ENCODE data around the gene TREM1. TPM values are rescaled to one million over a fixed set of nuclear protein-coding genes. Genes with fewer than 3 reads are reported as not detected.

TREM1 gene
- polyA plus RNA-seq, 1 donor (not counting 4 experiments of a cell fraction or from before 2014, with no cell fraction given): not detected

GRCh38 chr6:41269716-41270115, 16.8 kb downstream of the TREM1 start:
- Histone ChIP-seq H4K20me1 (ENCODE audit: control insufficient read depth, extremely low read depth, insufficient read depth, low read length) (no peaks in the 10 kb centered on the region), H3K79me2 (ENCODE audit: control insufficient read depth, insufficient read depth, low read length) (no peaks in the 10 kb centered on the region), H3K9me1 (ENCODE audit: control insufficient read depth, extremely low read depth, insufficient read depth, low read length) (no peaks in the 10 kb centered on the region), H3K9ac (ENCODE audit: control insufficient read depth, extremely low read depth, insufficient read depth, low read length) (no peak overlapping the region), H2AFZ (ENCODE audit: control insufficient read depth, low read length) (no peak overlapping the region), H3K27me3 (ENCODE audit: control insufficient read depth, extremely low read depth, insufficient read depth, low read length) (no peaks in the 10 kb centered on the region), H3K9me3 (ENCODE audit: control insufficient read depth, low read depth, low read length) (no peaks in the 10 kb centered on the region), H3K27ac (ENCODE audit: control insufficient read depth, insufficient read depth, low read length) (no peak overlapping the region), H3K36me3 (ENCODE audit: control insufficient read depth in 2 of 2, extremely low read depth in 1 of 2, insufficient read depth in 2 of 2, low read length in 2 of 2) (no peaks in the 10 kb centered on the region), H3K4me2 (ENCODE audit: control insufficient read depth, extremely low read depth, insufficient read depth, low read depth, low read length) (no peak overlapping the region), H3K4me3 (ENCODE audit: control insufficient read depth in 2 of 3, extremely low read depth in 1 of 3, insufficient read depth in 2 of 3, low read depth in 1 of 3, low read length in 3 of 3) (no peak overlapping the region), H3K4me1 (ENCODE audit: control insufficient read depth, extremely low read depth, insufficient read depth, low read length) (no peaks in the 10 kb centered on the region)
- dilution Hi-C loops (cut with MboI; ENCODE audit: extremely low pct_ligation_motif_present, low sequenced_read_pairs): no loop called here
- FAIRE-seq (no peak), DNase-seq (ENCODE audit: low read depth, low spot score) (no peak)
- TF ChIP-seq EZH2 (IDR thresholded peaks at IDR 0.05; ENCODE audit: low read length) (no peak), CTCF (optimal IDR thresholded peaks at IDR 0.05 in 1 of 3, IDR thresholded peaks at IDR 0.05 in 1 of 3, conservative IDR thresholded peaks at IDR 0.05 in 1 of 3; ENCODE audit: extremely low read depth in 1 of 3, insufficient read depth in 2 of 3, low read length in 3 of 3) (no peak)

- Histone ChIP-seq H3K4me3 (ENCODE audit: control insufficient read depth in 2 of 3, extremely low read depth in 1 of 3, insufficient read depth in 2 of 3, low read depth in 1 of 3, low read length in 3 of 3) (no peak overlapping the region), H3K36me3 (ENCODE audit: control insufficient read depth in 2 of 2, extremely low read depth in 1 of 2, insufficient read depth in 2 of 2, low read length in 2 of 2) (no peaks in the 10 kb centered on the region), H3K27me3 (ENCODE audit: control insufficient read depth, extremely low read depth, insufficient read depth, low read length) (no peaks in the 10 kb centered on the region), H4K20me1 (ENCODE audit: control insufficient read depth, extremely low read depth, insufficient read depth, low read length) (no peaks in the 10 kb centered on the region), H3K79me2 (ENCODE audit: control insufficient read depth, insufficient read depth, low read length) (no peaks in the 10 kb centered on the region), H3K4me2 (ENCODE audit: control insufficient read depth, extremely low read depth, insufficient read depth, low read depth, low read length) (no peak overlapping the region), H3K9me1 (ENCODE audit: control insufficient read depth, extremely low read depth, insufficient read depth, low read length) (no peaks in the 10 kb centered on the region), H3K9me3 (ENCODE audit: control insufficient read depth, low read depth, low read length) (no peaks in the 10 kb centered on the region), H3K27ac (ENCODE audit: control insufficient read depth, insufficient read depth, low read length) (no peak overlapping the region), H3K9ac (ENCODE audit: control insufficient read depth, extremely low read depth, insufficient read depth, low read length) (no peak overlapping the region), H2AFZ (ENCODE audit: control insufficient read depth, low read length) (no peak overlapping the region), H3K4me1 (ENCODE audit: control insufficient read depth, extremely low read depth, insufficient read depth, low read length) (no peaks in the 10 kb centered on the region)
- dilution Hi-C loops (cut with MboI; ENCODE audit: extremely low pct_ligation_motif_present, low sequenced_read_pairs): no loop called here
- TF ChIP-seq EZH2 (IDR thresholded peaks at IDR 0.05; ENCODE audit: low read length): no peak
- TF ChIP-seq CTCF (optimal IDR thresholded peaks at IDR 0.05 in 1 of 3, IDR thresholded peaks at IDR 0.05 in 1 of 3, conservative IDR thresholded peaks at IDR 0.05 in 1 of 3; ENCODE audit: extremely low read depth in 1 of 3, insufficient read depth in 2 of 3, low read length in 3 of 3): no peak
- no peak for FAIRE-seq
- DNase-seq (ENCODE audit: low read depth, low spot score): no peak
Observed at GRCh38 chr6:41269166-41269565, 17.3 kb downstream of the TREM1 start.
